Measurements from ENCODE around the gene AHSG.
A peak's percentile ranks its signal among the peaks of the same experiment; 100 is the strongest.

Gene AHSG

DNA sequence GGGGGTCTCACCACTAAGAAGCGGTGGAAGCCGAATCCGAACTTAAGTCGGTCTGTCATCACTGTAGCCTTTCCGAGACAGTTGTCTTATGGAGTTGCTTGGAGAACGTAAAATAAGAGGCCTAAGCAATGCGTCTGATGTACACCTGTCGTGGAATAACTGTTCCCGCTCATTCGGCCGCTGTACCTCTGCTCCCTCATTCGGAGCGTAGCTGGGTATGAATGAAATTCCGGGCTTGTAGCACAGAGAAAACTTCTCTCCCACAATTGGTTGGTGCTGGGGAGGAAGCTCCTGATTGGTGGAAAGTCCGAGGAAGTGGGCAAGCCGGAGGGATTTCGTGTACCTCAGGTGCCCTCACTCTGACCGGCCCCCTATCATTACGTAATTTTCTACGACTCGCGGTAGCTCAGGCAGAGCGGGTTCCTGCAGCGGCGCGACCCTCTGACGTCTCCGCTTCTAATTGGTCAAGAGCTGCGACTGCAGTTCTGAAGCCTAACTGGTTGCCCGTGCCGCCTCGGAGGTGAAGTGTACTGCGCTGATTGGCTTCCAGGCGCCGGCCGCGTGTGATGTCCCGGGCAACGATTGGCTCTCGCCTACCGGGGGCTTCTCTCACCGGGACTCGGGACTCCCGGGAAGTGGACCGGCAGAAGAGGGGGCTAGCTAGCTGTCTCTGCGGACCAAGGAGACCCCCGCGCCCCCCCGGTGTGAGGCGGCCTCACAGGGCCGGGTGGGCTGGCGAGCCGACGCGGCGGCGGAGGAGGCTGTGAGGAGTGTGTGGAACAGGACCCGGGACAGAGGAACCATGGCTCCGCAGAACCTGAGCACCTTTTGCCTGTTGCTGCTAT, 42.5 kb upstream of the AHSG start, which contains the start of gene DNAJB11 (continued):
- TF ChIP-seq SETDB1 (IDR thresholded peaks at IDR 0.05; ENCODE audit: insufficient read length, low read length) (no peak), ZNF843 (tag by site-specific recombination; IDR thresholded peaks at IDR 0.05) (no peak), KLF7 (tag by site-specific recombination; IDR thresholded peaks at IDR 0.05; ENCODE audit: borderline replicate concordance) (no peak), ZNF548 (tag by site-specific recombination; IDR thresholded peaks at IDR 0.05) (no peak), ZNF404 (tag by site-specific recombination; IDR thresholded peaks at IDR 0.05) (no peak), ZNF501 (tag by site-specific recombination; IDR thresholded peaks at IDR 0.05) (peak; percentile 30; the same call in 1 of the 2 replicates), BCL11B (tag by site-specific recombination; IDR thresholded peaks at IDR 0.05; ENCODE audit: low read depth) (no peak), ZNF302 (tag by site-specific recombination; IDR thresholded peaks at IDR 0.05; ENCODE audit: low read depth) (no peak), SP7 (tag by site-specific recombination; IDR thresholded peaks at IDR 0.05) (0 out of 2 replicates have a peak, but pooled peaks have one; percentile 38), ZNF624 (tag by site-specific recombination; IDR thresholded peaks at IDR 0.05) (no peak), MYNN (tag by site-specific recombination; IDR thresholded peaks at IDR 0.05; ENCODE audit: borderline replicate concordance) (no peak), ZNF2 (tag by site-specific recombination; IDR thresholded peaks at IDR 0.05) (peak; percentile 33), TCF7L2 (IDR thresholded peaks at IDR 0.05; ENCODE audit: borderline replicate concordance, low read depth, low read length) (no peak), FEZF1 (tag by site-specific recombination; IDR thresholded peaks at IDR 0.05) (no peak), ZNF10 (tag by site-specific recombination; IDR thresholded peaks at IDR 0.05) (no peak), ZNF335 (tag by site-specific recombination; conservative IDR thresholded peaks at IDR 0.05) (peak; percentile 84), ZNF274 (IDR thresholded peaks at IDR 0.05; ENCODE audit: low read length) (no peak), ZNF274 (tag by site-specific recombination; IDR thresholded peaks at IDR 0.05; ENCODE audit: borderline replicate concordance) (no peak), ZNF621 (tag by site-specific recombination; IDR thresholded peaks at IDR 0.05) (no peak), ZNF16 (tag by site-specific recombination; IDR thresholded peaks at IDR 0.05; ENCODE audit: low read depth) (no peak), ZNF707 (tag by site-specific recombination; IDR thresholded peaks at IDR 0.05) (no peak), ZBTB17 (tag by site-specific recombination; IDR thresholded peaks at IDR 0.05) (peak; percentile 67), ZNF214 (tag by site-specific recombination; IDR thresholded peaks at IDR 0.05; ENCODE audit: borderline replicate concordance) (no peak), ZNF777 (tag by site-specific recombination; IDR thresholded peaks at IDR 0.05; ENCODE audit: borderline replicate concordance) (no peak), HOXA7 (CRISPR knock-in tag; IDR thresholded peaks at IDR 0.05; ENCODE audit: borderline replicate concordance) (no peak), EGR2 (tag by site-specific recombination; IDR thresholded peaks at IDR 0.05; ENCODE audit: low read depth) (no peak), ZNF157 (tag by site-specific recombination; IDR thresholded peaks at IDR 0.05) (no peak), ZNF747 (tag by site-specific recombination; IDR thresholded peaks at IDR 0.05) (no peak), ZNF561 (tag by site-specific recombination; IDR thresholded peaks at IDR 0.05; ENCODE audit: borderline replicate concordance) (no peak), PRDM10 (tag by site-specific recombination; IDR thresholded peaks at IDR 0.05) (peak; percentile 35; the same call in 1 of the 2 replicates), OSR2 (tag by site-specific recombination; IDR thresholded peaks at IDR 0.05) (0 out of 2 replicates have a peak, but pooled peaks have one; percentile 27), KLF1 (tag by site-specific recombination; IDR thresholded peaks at IDR 0.05) (no peak), ZNF155 (tag by site-specific recombination; IDR thresholded peaks at IDR 0.05) (no peak), SP2 (tag by site-specific recombination; IDR thresholded peaks at IDR 0.05) (peak; percentile 93), ZNF776 (tag by site-specific recombination; IDR thresholded peaks at IDR 0.05; ENCODE audit: borderline replicate concordance) (no peak)
- TF ChIP-seq, protein P1, sequence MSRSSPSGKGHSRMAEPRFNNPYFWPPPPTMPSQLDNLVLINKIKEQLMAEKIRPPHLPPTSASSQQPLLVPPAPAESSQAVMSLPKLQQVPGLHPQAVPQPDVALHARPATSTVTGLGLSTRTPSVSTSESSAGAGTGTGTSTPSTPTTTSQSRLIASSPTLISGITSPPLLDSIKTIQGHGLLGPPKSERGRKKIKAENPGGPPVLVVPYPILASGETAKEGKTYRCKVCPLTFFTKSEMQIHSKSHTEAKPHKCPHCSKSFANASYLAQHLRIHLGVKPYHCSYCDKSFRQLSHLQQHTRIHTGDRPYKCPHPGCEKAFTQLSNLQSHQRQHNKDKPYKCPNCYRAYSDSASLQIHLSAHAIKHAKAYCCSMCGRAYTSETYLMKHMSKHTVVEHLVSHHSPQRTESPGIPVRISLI (tag by site-specific recombination; IDR thresholded peaks at IDR 0.05) = no peak
- TF ChIP-seq, protein P2, sequence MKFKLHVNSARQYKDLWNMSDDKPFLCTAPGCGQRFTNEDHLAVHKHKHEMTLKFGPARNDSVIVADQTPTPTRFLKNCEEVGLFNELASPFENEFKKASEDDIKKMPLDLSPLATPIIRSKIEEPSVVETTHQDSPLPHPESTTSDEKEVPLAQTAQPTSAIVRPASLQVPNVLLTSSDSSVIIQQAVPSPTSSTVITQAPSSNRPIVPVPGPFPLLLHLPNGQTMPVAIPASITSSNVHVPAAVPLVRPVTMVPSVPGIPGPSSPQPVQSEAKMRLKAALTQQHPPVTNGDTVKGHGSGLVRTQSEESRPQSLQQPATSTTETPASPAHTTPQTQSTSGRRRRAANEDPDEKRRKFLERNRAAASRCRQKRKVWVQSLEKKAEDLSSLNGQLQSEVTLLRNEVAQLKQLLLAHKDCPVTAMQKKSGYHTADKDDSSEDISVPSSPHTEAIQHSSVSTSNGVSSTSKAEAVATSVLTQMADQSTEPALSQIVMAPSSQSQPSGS (tag by site-specific recombination; IDR thresholded peaks at IDR 0.05; ENCODE audit: low read depth) = peak; percentile 97
